Measurements from ENCODE around the gene NKX1-2. TPM values are rescaled to one million over a fixed set of nuclear protein-coding genes. Genes with fewer than 3 reads are reported as not detected.

NKX1-2 gene
- total RNA-seq, 1 experiment from 2014 or later: 57.7 TPM

GRCh38 chr10:124496620-124497019 is 46.8 kb upstream of the NKX1-2 start (continued):
- TF ChIP-seq, protein P1, sequence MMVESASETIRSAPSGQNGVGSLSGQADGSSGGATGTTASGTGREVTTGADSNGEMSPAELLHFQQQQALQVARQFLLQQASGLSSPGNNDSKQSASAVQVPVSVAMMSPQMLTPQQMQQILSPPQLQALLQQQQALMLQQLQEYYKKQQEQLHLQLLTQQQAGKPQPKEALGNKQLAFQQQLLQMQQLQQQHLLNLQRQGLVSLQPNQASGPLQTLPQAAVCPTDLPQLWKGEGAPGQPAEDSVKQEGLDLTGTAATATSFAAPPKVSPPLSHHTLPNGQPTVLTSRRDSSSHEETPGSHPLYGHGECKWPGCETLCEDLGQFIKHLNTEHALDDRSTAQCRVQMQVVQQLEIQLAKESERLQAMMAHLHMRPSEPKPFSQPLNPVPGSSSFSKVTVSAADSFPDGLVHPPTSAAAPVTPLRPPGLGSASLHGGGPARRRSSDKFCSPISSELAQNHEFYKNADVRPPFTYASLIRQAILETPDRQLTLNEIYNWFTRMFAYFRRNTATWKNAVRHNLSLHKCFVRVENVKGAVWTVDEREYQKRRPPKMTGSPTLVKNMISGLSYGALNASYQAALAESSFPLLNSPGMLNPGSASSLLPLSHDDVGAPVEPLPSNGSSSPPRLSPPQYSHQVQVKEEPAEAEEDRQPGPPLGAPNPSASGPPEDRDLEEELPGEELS (CRISPR knock-in tag; IDR thresholded peaks at IDR 0.05): no peak
- TF ChIP-seq ZNF671 (CRISPR knock-in tag; IDR thresholded peaks at IDR 0.05): no peak
- TF ChIP-seq CREB1 (CRISPR knock-in tag; IDR thresholded peaks at IDR 0.05): no peak

GRCh38 chr10:124496150-124496549 is 46.3 kb upstream of the NKX1-2 start:
- POLR2A ChIA-PET: no interaction called here
- CTCF ChIA-PET: interaction anchor here (1.2 to 1.6 kb wide), 2 partner anchors 34 to 93 kb away, joined by 4 to 8 read pairs; no protein-coding TSS in a partner anchor
- Mint-ChIP-seq H3K9me3 (peaks cover 8% of the 10 kb centered on the region), H3K4me1 (peaks cover 43% of the 10 kb centered on the region), H3K36me3 (peaks cover 22% of the 10 kb centered on the region), H3K27ac (no peak overlapping the region), H3K27me3 (ENCODE audit: low read depth) (no peaks in the 10 kb centered on the region), H3K4me3 (no peak overlapping the region)
- DNase-seq (ENCODE audit: low spot score) (no peak), ATAC-seq (no peak)
- TF ChIP-seq SP1 (CRISPR knock-in tag; conservative IDR thresholded peaks at IDR 0.05) (no peak), ATF1 (CRISPR knock-in tag; IDR thresholded peaks at IDR 0.05) (no peak), ZNF671 (CRISPR knock-in tag; IDR thresholded peaks at IDR 0.05) (no peak), ZNF317 (CRISPR knock-in tag; IDR thresholded peaks at IDR 0.05; ENCODE audit: borderline replicate concordance, low read depth) (no peak), FOXP1 (CRISPR knock-in tag; IDR thresholded peaks at IDR 0.05; ENCODE audit: borderline replicate concordance) (no peak), NFE2L1 (CRISPR knock-in tag; IDR thresholded peaks at IDR 0.05) (no peak), ZNF219 (CRISPR knock-in tag; IDR thresholded peaks at IDR 0.05; ENCODE audit: borderline replicate concordance) (no peak), ZNF423 (CRISPR knock-in tag; IDR thresholded peaks at IDR 0.05) (no peak)
- TF ChIP-seq, protein P2, sequence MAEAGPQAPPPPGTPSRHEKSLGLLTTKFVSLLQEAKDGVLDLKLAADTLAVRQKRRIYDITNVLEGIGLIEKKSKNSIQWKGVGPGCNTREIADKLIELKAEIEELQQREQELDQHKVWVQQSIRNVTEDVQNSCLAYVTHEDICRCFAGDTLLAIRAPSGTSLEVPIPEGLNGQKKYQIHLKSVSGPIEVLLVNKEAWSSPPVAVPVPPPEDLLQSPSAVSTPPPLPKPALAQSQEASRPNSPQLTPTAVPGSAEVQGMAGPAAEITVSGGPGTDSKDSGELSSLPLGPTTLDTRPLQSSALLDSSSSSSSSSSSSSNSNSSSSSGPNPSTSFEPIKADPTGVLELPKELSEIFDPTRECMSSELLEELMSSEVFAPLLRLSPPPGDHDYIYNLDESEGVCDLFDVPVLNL (CRISPR knock-in tag; IDR thresholded peaks at IDR 0.05; ENCODE audit: borderline replicate concordance, low read depth): no peak
- TF ChIP-seq, protein P3, sequence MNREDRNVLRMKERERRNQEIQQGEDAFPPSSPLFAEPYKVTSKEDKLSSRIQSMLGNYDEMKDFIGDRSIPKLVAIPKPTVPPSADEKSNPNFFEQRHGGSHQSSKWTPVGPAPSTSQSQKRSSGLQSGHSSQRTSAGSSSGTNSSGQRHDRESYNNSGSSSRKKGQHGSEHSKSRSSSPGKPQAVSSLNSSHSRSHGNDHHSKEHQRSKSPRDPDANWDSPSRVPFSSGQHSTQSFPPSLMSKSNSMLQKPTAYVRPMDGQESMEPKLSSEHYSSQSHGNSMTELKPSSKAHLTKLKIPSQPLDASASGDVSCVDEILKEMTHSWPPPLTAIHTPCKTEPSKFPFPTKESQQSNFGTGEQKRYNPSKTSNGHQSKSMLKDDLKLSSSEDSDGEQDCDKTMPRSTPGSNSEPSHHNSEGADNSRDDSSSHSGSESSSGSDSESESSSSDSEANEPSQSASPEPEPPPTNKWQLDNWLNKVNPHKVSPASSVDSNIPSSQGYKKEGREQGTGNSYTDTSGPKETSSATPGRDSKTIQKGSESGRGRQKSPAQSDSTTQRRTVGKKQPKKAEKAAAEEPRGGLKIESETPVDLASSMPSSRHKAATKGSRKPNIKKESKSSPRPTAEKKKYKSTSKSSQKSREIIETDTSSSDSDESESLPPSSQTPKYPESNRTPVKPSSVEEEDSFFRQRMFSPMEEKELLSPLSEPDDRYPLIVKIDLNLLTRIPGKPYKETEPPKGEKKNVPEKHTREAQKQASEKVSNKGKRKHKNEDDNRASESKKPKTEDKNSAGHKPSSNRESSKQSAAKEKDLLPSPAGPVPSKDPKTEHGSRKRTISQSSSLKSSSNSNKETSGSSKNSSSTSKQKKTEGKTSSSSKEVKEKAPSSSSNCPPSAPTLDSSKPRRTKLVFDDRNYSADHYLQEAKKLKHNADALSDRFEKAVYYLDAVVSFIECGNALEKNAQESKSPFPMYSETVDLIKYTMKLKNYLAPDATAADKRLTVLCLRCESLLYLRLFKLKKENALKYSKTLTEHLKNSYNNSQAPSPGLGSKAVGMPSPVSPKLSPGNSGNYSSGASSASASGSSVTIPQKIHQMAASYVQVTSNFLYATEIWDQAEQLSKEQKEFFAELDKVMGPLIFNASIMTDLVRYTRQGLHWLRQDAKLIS (CRISPR knock-in tag; IDR thresholded peaks at IDR 0.05; ENCODE audit: borderline replicate concordance): no peak
- TF ChIP-seq, protein P4, sequence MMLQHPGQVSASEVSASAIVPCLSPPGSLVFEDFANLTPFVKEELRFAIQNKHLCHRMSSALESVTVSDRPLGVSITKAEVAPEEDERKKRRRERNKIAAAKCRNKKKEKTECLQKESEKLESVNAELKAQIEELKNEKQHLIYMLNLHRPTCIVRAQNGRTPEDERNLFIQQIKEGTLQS (CRISPR knock-in tag; conservative IDR thresholded peaks at IDR 0.05): no peak

DNA sequence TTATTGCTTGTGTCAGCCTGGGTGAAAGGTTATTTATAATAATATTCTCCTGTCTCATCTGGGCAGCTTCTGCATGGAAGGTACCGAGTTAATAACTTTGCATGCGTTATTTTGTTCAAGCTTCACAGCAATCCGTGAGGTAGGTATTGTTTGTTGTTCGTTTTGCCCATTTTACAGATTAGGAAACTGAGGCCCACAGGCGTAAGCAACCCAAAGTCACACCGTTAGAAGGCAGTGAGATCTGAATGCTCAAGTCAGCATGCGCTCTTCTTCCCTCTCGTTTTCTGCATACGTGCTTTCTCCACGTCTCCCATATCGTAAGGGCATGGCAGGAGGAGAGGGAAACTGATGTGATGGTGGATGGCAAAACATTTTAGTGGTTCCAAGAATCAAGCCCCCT is 45.9 kb upstream of the NKX1-2 start:
- H3K27ac Mint-ChIP-seq: no peak overlapping the region
- H3K36me3 Mint-ChIP-seq: peaks cover 19% of the 10 kb centered on the region
- peaks cover 4% of the 10 kb centered on the region for H3K9me3 Mint-ChIP-seq
- DNase-seq (ENCODE audit: low spot score) (no peak), ATAC-seq (no peak)
- ChIA-PET CTCF (no interaction called here), POLR2A (no interaction called here)
- no peak overlapping the region for H3K4me3 Mint-ChIP-seq
- peaks cover 43% of the 10 kb centered on the region for H3K4me1 Mint-ChIP-seq
- no peaks in the 10 kb centered on the region for H3K27me3 Mint-ChIP-seq (ENCODE audit: low read depth)
- TF ChIP-seq ZNF232 (CRISPR knock-in tag; IDR thresholded peaks at IDR 0.05): no peak
- no peak for TF ChIP-seq E2F1 (CRISPR knock-in tag; IDR thresholded peaks at IDR 0.05)
- TF ChIP-seq FOXJ3 (CRISPR knock-in tag; IDR thresholded peaks at IDR 0.05; ENCODE audit: borderline replicate concordance): no peak
- TF ChIP-seq, protein P5, sequence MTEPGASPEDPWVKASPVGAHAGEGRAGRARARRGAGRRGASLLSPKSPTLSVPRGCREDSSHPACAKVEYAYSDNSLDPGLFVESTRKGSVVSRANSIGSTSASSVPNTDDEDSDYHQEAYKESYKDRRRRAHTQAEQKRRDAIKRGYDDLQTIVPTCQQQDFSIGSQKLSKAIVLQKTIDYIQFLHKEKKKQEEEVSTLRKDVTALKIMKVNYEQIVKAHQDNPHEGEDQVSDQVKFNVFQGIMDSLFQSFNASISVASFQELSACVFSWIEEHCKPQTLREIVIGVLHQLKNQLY (CRISPR knock-in tag; IDR thresholded peaks at IDR 0.05): no peak
- TF ChIP-seq AR (CRISPR knock-in tag; IDR thresholded peaks at IDR 0.05): no peak
